Measurements from ENCODE around the gene ACRV1. TPM values are rescaled to one million over a fixed set of nuclear protein-coding genes. Genes with fewer than 3 reads are reported as not detected.

ACRV1 gene
- total and polyA plus RNA-seq, 2 of the 4 experiments (the other 2 are of a cell fraction): not detected

DNA sequence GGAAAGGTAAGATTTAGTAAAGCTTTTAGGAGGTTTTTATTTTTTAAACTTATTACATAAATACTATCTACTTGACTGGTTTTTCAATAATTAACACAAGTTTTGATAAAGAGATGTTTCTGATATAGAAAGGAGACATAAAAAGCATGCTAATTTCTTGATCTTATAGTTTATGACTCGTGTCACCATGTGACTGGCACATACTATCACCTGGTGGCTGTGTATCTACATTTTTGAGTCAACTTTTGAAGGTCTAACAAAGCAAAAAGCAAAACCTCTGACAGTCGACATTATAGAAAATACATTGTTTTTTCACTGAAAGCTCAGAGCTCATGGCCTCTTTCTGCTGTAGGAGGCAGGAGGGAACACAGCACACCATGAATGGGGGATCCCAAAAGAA is 810 bp downstream of the ACRV1 start:
- in situ Hi-C loops (cut with MboI; ENCODE audit: low sequenced_read_pairs): no loop called here
- dilution Hi-C loops (cut with HindIII; ENCODE audit: low sequenced_read_pairs, unreplicated experiment): no loop called here
- Histone ChIP-seq H3K9me3 (ENCODE audit: control insufficient read depth, insufficient read depth, low read length) (no peaks in the 10 kb centered on the region), H3K4me2 (ENCODE audit: low read depth, low read length) (no peak overlapping the region), H2AFZ (replicated peaks; ENCODE audit: low read length, poor library complexity) (no peak overlapping the region), H2BK20ac (ENCODE audit: low read depth, low read length) (no peak overlapping the region), H2BK120ac (ENCODE audit: low read depth, low read length) (no peak overlapping the region), H3K4me1 (ENCODE audit: control insufficient read depth, insufficient read depth, low read length) (peaks cover 5% of the 10 kb centered on the region; the same call in 1 of the 2 replicates), H3K4me3 (ENCODE audit: insufficient read depth, low read depth, low read length) (no peak overlapping the region), H4K8ac (ENCODE audit: low read depth in 2 of 2, low read length in 2 of 2) (no peak overlapping the region), H4K91ac (ENCODE audit: insufficient read depth, low read depth, low read length) (no peak overlapping the region), H3K27me3 (ENCODE audit: control insufficient read depth, insufficient read depth, low read length) (no peaks in the 10 kb centered on the region), H3K18ac (ENCODE audit: low read depth, low read length) (no peak overlapping the region), H2AK9ac (replicated peaks; ENCODE audit: low read depth, low read length, poor library complexity) (no peak overlapping the region), H4K20me1 (ENCODE audit: insufficient read depth, low read length) (no peaks in the 10 kb centered on the region), H3K23ac (ENCODE audit: low read depth, low read length) (no peak overlapping the region), H3K36me3 (ENCODE audit: control insufficient read depth, insufficient read depth, low read length) (peaks cover 2% of the 10 kb centered on the region; the same call in 1 of the 2 replicates), H2BK5ac (ENCODE audit: low read depth, low read length, poor library complexity, severe bottlenecking) (no peak overlapping the region), H2BK15ac (ENCODE audit: low read depth, low read length) (no peak overlapping the region), H3K14ac (replicated peaks; ENCODE audit: low read depth, low read length) (no peak overlapping the region), H3K9ac (ENCODE audit: low read depth, low read length) (no peak overlapping the region), H3K56ac (ENCODE audit: extremely low read depth, insufficient read depth, low read length) (no peak overlapping the region), H3K9me1 (ENCODE audit: insufficient read depth, low read length) (no peaks in the 10 kb centered on the region), H2AK5ac (ENCODE audit: low read depth, low read length) (no peak overlapping the region), H4K5ac (ENCODE audit: low read depth, low read length) (no peak overlapping the region), H3K79me1 (ENCODE audit: low read depth in 1 of 2, low read length in 2 of 2) (peaks cover 0 to 4% of the 10 kb centered on the region in 2 experiments; a peak in 1 of 4 replicates), H3K27ac (ENCODE audit: insufficient read depth, low read length) (no peak overlapping the region), H3K4ac (ENCODE audit: low read depth, low read length) (no peak overlapping the region)
- WGBS, 2 experiments (ENCODE audit: extremely low coverage in 2 of 2, insufficient read length in 1 of 2): no CpG with 5 or more reads among the region's 2 CpGs
- ChIA-PET POLR2A (ENCODE audit: unreplicated experiment) (no interaction called here), CTCF (interaction anchor here (0.6 to 1.5 kb wide), 6 partner anchors 10 to 1551 kb away, joined by 3 to 8 read pairs (median 3); no protein-coding TSS in a partner anchor)
- intact Hi-C loops (cut with micrococcal nuclease): no loop called here
- no peak for TF ChIP-seq MAZ (IDR thresholded peaks at IDR 0.05; ENCODE audit: borderline replicate concordance, low read depth, low read length)
- TF ChIP-seq FOS (IDR thresholded peaks at IDR 0.05; ENCODE audit: low read depth, low read length): no peak
- no peak for TF ChIP-seq POLR2A (IDR thresholded peaks at IDR 0.05; ENCODE audit: low read depth, low read length)
- no peak for TF ChIP-seq SMC3 (IDR thresholded peaks at IDR 0.05; ENCODE audit: low read depth, low read length)
- TF ChIP-seq RFX5 (IDR thresholded peaks at IDR 0.05; ENCODE audit: low read depth, low read length): no peak
- TF ChIP-seq MXI1 (IDR thresholded peaks at IDR 0.05; ENCODE audit: borderline replicate concordance, low read depth, low read length): no peak
- TF ChIP-seq MAFK (IDR thresholded peaks at IDR 0.05; ENCODE audit: low read depth, low read length): no peak
- no peak for TF ChIP-seq CHD1 (IDR thresholded peaks at IDR 0.05; ENCODE audit: low read depth, low read length)
- TF ChIP-seq CEBPB (IDR thresholded peaks at IDR 0.05; ENCODE audit: low read depth, low read length): no peak
- ATAC-seq (ENCODE audit: low read depth) (no peak), DNase-seq (no peak)
- BruUV-seq (replicated peaks): no TSS peak
